Measurements from ENCODE around the gene MYH6.

DNA sequence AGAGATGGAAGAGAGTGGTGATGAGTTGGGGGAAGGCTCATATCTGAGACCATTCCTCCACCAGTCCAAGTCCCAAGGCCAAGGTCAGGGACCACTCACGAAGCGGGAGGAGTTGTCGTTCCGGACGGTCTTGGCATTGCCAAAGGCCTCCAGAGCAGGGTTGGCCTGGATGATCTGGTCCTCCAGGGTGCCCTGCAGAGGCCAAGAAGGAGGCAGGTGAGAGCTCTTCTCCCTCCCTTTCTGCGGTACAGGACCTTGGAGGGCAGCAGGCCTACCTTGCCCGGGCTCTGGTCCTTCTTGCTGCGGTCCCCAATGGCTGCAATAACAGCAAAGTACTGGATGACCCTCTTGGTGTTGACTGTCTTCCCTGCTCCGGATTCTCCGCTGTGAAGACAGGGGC is 23.4 kb upstream of the MYH6 start:
- TF ChIP-seq POLR2AphosphoS5 (IDR thresholded peaks at IDR 0.05; ENCODE audit: insufficient read depth in 1 of 2, low read depth in 1 of 2) = no peak
- no peak for TF ChIP-seq CTCF (IDR thresholded peaks at IDR 0.05)
- no peak for TF ChIP-seq POLR2A (IDR thresholded peaks at IDR 0.05)
